Activated T-cell treated with anti-CD3 and anti-CD28 coated beads, Interleukin-2, amount 50 U/mL, for 72 hours (primary cell): ENCODE data around the gene DNASE1L3. TPM values are rescaled to one million over a fixed set of nuclear protein-coding genes. Genes with fewer than 3 reads are reported as not detected.
"Not testable (repeated sequence)": the region's sequence is repeated elsewhere in the genome, so short reads cannot be mapped to it uniquely, and the experiment has no call there.

Experiments used
- ATAC-seq, 2 donors: fragments of 150-1000 bp; cut with Tn5 transposase; replicated peaks in 1 of 2; 2 replicates each; pipeline ENCODE4 v1.10.0; 2021; ENCODE audit warnings: moderate library complexity in 2 of 2, mild to moderate bottlenecking in 1 of 2
- DNase-seq, 2 donors: peaks; one replicate each; pipeline ENCODE4 v3.0.0; 2021 to 2022; ENCODE audit warnings: mixed read lengths in 1 of 2
- H3K27ac Mint-ChIP-seq: one replicate; pipeline ENCODE4 v1.8.0; 2022; ENCODE audit warnings: mild to moderate bottlenecking, moderate library complexity, mixed read lengths
- H3K27me3 Mint-ChIP-seq: one replicate; pipeline ENCODE4 v1.8.0; 2022; ENCODE audit warnings: low read depth, mixed read lengths
- H3K36me3 Mint-ChIP-seq, 2 donors: one replicate each; pipeline ENCODE4 v1.8.0; 2022; ENCODE audit warnings: mixed read lengths in 2 of 2, mild to moderate bottlenecking in 1 of 2; ENCODE audit not compliant: insufficient read depth in 2 of 2
- H3K4me1 Mint-ChIP-seq: one replicate; pipeline ENCODE4 v1.8.0; 2022; ENCODE audit warnings: low read depth, mixed read lengths
- H3K4me3 Mint-ChIP-seq, 2 donors: one replicate each; pipeline ENCODE4 v1.8.0; 2022; ENCODE audit warnings: mild to moderate bottlenecking in 2 of 2, mixed read lengths in 2 of 2, moderate library complexity in 2 of 2
- H3K9me3 Mint-ChIP-seq, 2 donors: one replicate each; pipeline ENCODE4 v1.8.0; 2022; ENCODE audit warnings: mixed read lengths in 2 of 2
- total RNA-seq, 2 donors: library from RNA; stranded (reverse); gene quantifications; one replicate each; pipeline ENCODE4 v1.2.3, GENCODE V29; 2022

DNASE1L3 gene
- total RNA-seq, 2 donors from 2014 or later, result not detected

GRCh38 chr3:58203541-58203940, 7.2 kb downstream of the DNASE1L3 start:
- DNase-seq (no peak), ATAC-seq (no peak)
- Mint-ChIP-seq H3K4me1 (peaks cover 49% of the 10 kb centered on the region), H3K27me3 (peaks cover 22% of the 10 kb centered on the region), H3K27ac (no peak overlapping the region), H3K4me3 (no peak overlapping the region), H3K9me3 (peaks cover 0 to 1% of the 10 kb centered on the region in 2 donors), H3K36me3 (peaks cover 6 to 9% of the 10 kb centered on the region in 2 donors)

GRCh38 chr3:58202917-58203360, 7.8 kb downstream of the DNASE1L3 start:
- Mint-ChIP-seq H3K27ac (no peak overlapping the region), H3K27me3 (peaks cover 22% of the 10 kb centered on the region), H3K4me3 (no peak overlapping the region), H3K4me1 (peaks cover 54% of the 10 kb centered on the region), H3K36me3 (peaks cover 6 to 9% of the 10 kb centered on the region in 2 donors), H3K9me3 (peaks cover 0 to 1% of the 10 kb centered on the region in 2 donors)
- DNase-seq (no peak), ATAC-seq (no peak)

- ATAC-seq, H3K4me3 Mint-ChIP-seq, H3K9me3 Mint-ChIP-seq, H3K36me3 Mint-ChIP-seq, DNase-seq, H3K27ac Mint-ChIP-seq: not testable (repeated sequence)
- H3K4me1 Mint-ChIP-seq, result peaks cover 44% of the 10 kb centered on the region
- peaks cover 22% of the 10 kb centered on the region for H3K27me3 Mint-ChIP-seq
Observed at GRCh38 chr3:58201451-58201850, 9.3 kb downstream of the DNASE1L3 start.

- Mint-ChIP-seq H3K4me1 (peaks cover 39% of the 10 kb centered on the region), H3K36me3 (peaks cover 6 to 9% of the 10 kb centered on the region in 2 donors), H3K27ac (no peak overlapping the region), H3K9me3 (peaks cover 0 to 1% of the 10 kb centered on the region in 2 donors), H3K4me3 (no peak overlapping the region), H3K27me3 (peaks cover 22% of the 10 kb centered on the region)
- ATAC-seq (peak in 1 of 2 donors; percentile 17), DNase-seq (no peak)
Observed at GRCh38 chr3:58200846-58201355, 9.9 kb downstream of the DNASE1L3 start.

GRCh38 chr3:58200121-58200709, 10.6 kb downstream of the DNASE1L3 start:
- Mint-ChIP-seq H3K27me3 (peaks cover 22% of the 10 kb centered on the region), H3K4me1 (peaks cover 32% of the 10 kb centered on the region), H3K9me3 (peaks cover 0 to 1% of the 10 kb centered on the region in 2 donors), H3K36me3 (peaks cover 6 to 9% of the 10 kb centered on the region in 2 donors), H3K27ac (no peak overlapping the region), H3K4me3 (no peak overlapping the region)
- ATAC-seq, result no peak
- DNase-seq, result no peak

- no peak overlapping the region for H3K27ac Mint-ChIP-seq
- peaks cover 26% of the 10 kb centered on the region for H3K4me1 Mint-ChIP-seq
Observed at GRCh38 chr3:58198804-58199203, 12.0 kb downstream of the DNASE1L3 start.

GRCh38 chr3:58198362-58198761, 12.4 kb downstream of the DNASE1L3 start:
- peak; percentile 47 to 62 for ATAC-seq
- Mint-ChIP-seq H3K27me3 (peaks cover 21% of the 10 kb centered on the region), H3K4me1 (peaks cover 26% of the 10 kb centered on the region), H3K4me3 (no peak overlapping the region), H3K9me3 (peaks cover 0 to 1% of the 10 kb centered on the region in 2 donors), H3K27ac (no peak overlapping the region), H3K36me3 (peaks cover 6 to 9% of the 10 kb centered on the region in 2 donors)
- DNase-seq, result no peak

More at GRCh38 chr3:58198804-58199203, 12.0 kb downstream of the DNASE1L3 start:
- ATAC-seq, result no peak
- no peak for DNase-seq
- peaks cover 0 to 1% of the 10 kb centered on the region in 2 donors for H3K9me3 Mint-ChIP-seq
- H3K27me3 Mint-ChIP-seq, result peaks cover 22% of the 10 kb centered on the region
- H3K36me3 Mint-ChIP-seq, result peaks cover 6 to 9% of the 10 kb centered on the region in 2 donors
- H3K4me3 Mint-ChIP-seq, result no peak overlapping the region

- H3K27ac Mint-ChIP-seq, result no peak overlapping the region
- ATAC-seq (no peak), DNase-seq (no peak)
- H3K9me3 Mint-ChIP-seq, result peaks cover 0 to 1% of the 10 kb centered on the region in 2 donors
- peaks cover 15% of the 10 kb centered on the region for H3K27me3 Mint-ChIP-seq
- H3K4me3 Mint-ChIP-seq, result no peak overlapping the region
- peaks cover 21% of the 10 kb centered on the region for H3K4me1 Mint-ChIP-seq
- peaks cover 3 to 6% of the 10 kb centered on the region in 2 donors for H3K36me3 Mint-ChIP-seq
Observed at GRCh38 chr3:58197588-58197987, 13.2 kb downstream of the DNASE1L3 start.

GRCh38 chr3:58193682-58194407, 16.9 kb downstream of the DNASE1L3 start:
- no peaks in the 10 kb centered on the region for H3K27me3 Mint-ChIP-seq
- no peak overlapping the region for H3K27ac Mint-ChIP-seq
- no peak overlapping the region for H3K4me3 Mint-ChIP-seq
- no peaks in the 10 kb centered on the region for H3K36me3 Mint-ChIP-seq
- ATAC-seq (peak in 1 of 2 donors; percentile 39), DNase-seq (no peak)
- H3K4me1 Mint-ChIP-seq, result peaks cover 14% of the 10 kb centered on the region
- no peaks in the 10 kb centered on the region for H3K9me3 Mint-ChIP-seq

- H3K27me3 Mint-ChIP-seq, result no peaks in the 10 kb centered on the region
- H3K4me3 Mint-ChIP-seq, result no peak overlapping the region
- no peaks in the 10 kb centered on the region for H3K36me3 Mint-ChIP-seq
- no peak for DNase-seq
- H3K27ac Mint-ChIP-seq, result no peak overlapping the region
- H3K4me1 Mint-ChIP-seq, result no peaks in the 10 kb centered on the region
- H3K9me3 Mint-ChIP-seq, result no peaks in the 10 kb centered on the region
- ATAC-seq, result no peak
Observed at GRCh38 chr3:58192069-58192468, 18.7 kb downstream of the DNASE1L3 start.

- Mint-ChIP-seq H3K4me3 (no peak overlapping the region), H3K4me1 (no peaks in the 10 kb centered on the region), H3K27me3 (no peaks in the 10 kb centered on the region), H3K9me3 (no peaks in the 10 kb centered on the region), H3K27ac (no peak overlapping the region), H3K36me3 (no peaks in the 10 kb centered on the region)
- DNase-seq (no peak), ATAC-seq (no peak)
Observed at GRCh38 chr3:58191361-58191991, 19.3 kb downstream of the DNASE1L3 start.

GRCh38 chr3:58190882-58191281, 19.9 kb downstream of the DNASE1L3 start:
- H3K27me3 Mint-ChIP-seq, result no peaks in the 10 kb centered on the region
- no peaks in the 10 kb centered on the region for H3K36me3 Mint-ChIP-seq
- no peaks in the 10 kb centered on the region for H3K9me3 Mint-ChIP-seq
- no peaks in the 10 kb centered on the region for H3K4me1 Mint-ChIP-seq
- H3K27ac Mint-ChIP-seq, result no peak overlapping the region
- DNase-seq (no peak), ATAC-seq (no peak)
- no peak overlapping the region for H3K4me3 Mint-ChIP-seq

GRCh38 chr3:58190291-58190690, 20.5 kb downstream of the DNASE1L3 start:
- Mint-ChIP-seq H3K27me3 (no peaks in the 10 kb centered on the region), H3K4me3 (no peak overlapping the region), H3K4me1 (no peaks in the 10 kb centered on the region), H3K27ac (no peak overlapping the region), H3K36me3 (no peaks in the 10 kb centered on the region), H3K9me3 (no peaks in the 10 kb centered on the region)
- ATAC-seq (no peak), DNase-seq (no peak)
